Activated CD8-positive, alpha-beta T cell treated with anti-CD3 and anti-CD28 coated beads for 36 hours (primary cell): ENCODE data around the gene KIF5B. TPM values are rescaled to one million over a fixed set of nuclear protein-coding genes. Genes with fewer than 3 reads are reported as not detected.
"Not testable (repeated sequence)": the region's sequence is repeated elsewhere in the genome, so short reads cannot be mapped to it uniquely, and the experiment has no call there.

ENCODE experiments used
- ATAC-seq: fragments of 200-7000 bp; cut with Tn5 transposase; one replicate; pipeline ENCODE4 v1.10.0; 2021; ENCODE audit warnings: mild to moderate bottlenecking, moderate library complexity
- CTCF ChIA-PET: fragments of 350-600 bp; sonication (Branson Sonifier 250); formaldehyde crosslinking; loops from one replicate; lab custom pipeline; 2021; ENCODE audit warnings: antibody characterized with exemption; lab: Charles Lee
- POLR2A ChIA-PET: fragments of 350-600 bp; sonication (Branson Sonifier 250); formaldehyde crosslinking; loops from one replicate; lab custom pipeline; 2021; ENCODE audit warnings: antibody characterized with exemption; lab: Charles Lee
- DNase-seq: peaks from one replicate; pipeline ENCODE4 v3.0.0-alpha.2; 2020
- H3K27ac Mint-ChIP-seq: one replicate; pipeline ENCODE4 v1.8.0; 2021; ENCODE audit warnings: mild to moderate bottlenecking, mixed read lengths
- H3K27me3 Mint-ChIP-seq: one replicate; pipeline ENCODE4 v1.8.0; 2021; ENCODE audit warnings: mixed read lengths
- H3K36me3 Mint-ChIP-seq: one replicate; pipeline ENCODE4 v1.8.0; 2021; ENCODE audit warnings: low read depth, mixed read lengths
- H3K4me1 Mint-ChIP-seq: one replicate; pipeline ENCODE4 v1.8.0; 2021; ENCODE audit warnings: low read depth, mixed read lengths
- H3K4me3 Mint-ChIP-seq: one replicate; pipeline ENCODE4 v1.8.0; 2021; ENCODE audit warnings: mild to moderate bottlenecking, moderate library complexity, mixed read lengths
- H3K9me3 Mint-ChIP-seq: one replicate; pipeline ENCODE4 v1.8.0; 2021; ENCODE audit warnings: mixed read lengths
- CTCF ChIP-seq: fragments of 200-600 bp; IDR thresholded peaks from one replicate; pipeline ENCODE4 v1.8.0; 2022; ENCODE audit warnings: antibody characterized with exemption, mild to moderate bottlenecking
- intact Hi-C: fragments of 100-400 bp; cut with micrococcal nuclease; formaldehyde crosslinking; loops from one replicate; pipeline ENCODE4 v1.10.0; 2022
- total RNA-seq, 2 experiments: library from RNA; stranded (reverse); gene quantifications; one replicate each; pipeline ENCODE4 v1.2.3, GENCODE V29; 2021

The KIF5B gene
- total RNA-seq, 2 experiments from 2014 or later = 52.7 to 55.3 TPM

- Mint-ChIP-seq H3K27ac (no peak overlapping the region), H3K9me3 (no peaks in the 10 kb centered on the region), H3K36me3 (no peaks in the 10 kb centered on the region), H3K4me3 (no peak overlapping the region), H3K4me1 (peaks cover 13% of the 10 kb centered on the region), H3K27me3 (peaks cover 2% of the 10 kb centered on the region)
- CTCF ChIA-PET = no interaction called here
- POLR2A ChIA-PET = no interaction called here
- intact Hi-C loops = no loop called here
- DNase-seq = no peak
- ATAC-seq = no peak
- TF ChIP-seq CTCF = no peak
These were observed 75.8 kb downstream of the KIF5B start for GRCh38 chr10:31980471-31980870.

- H3K9me3 Mint-ChIP-seq, H3K27me3 Mint-ChIP-seq, intact Hi-C loops, H3K4me3 Mint-ChIP-seq, CTCF ChIA-PET, H3K36me3 Mint-ChIP-seq, DNase-seq, H3K27ac Mint-ChIP-seq, ATAC-seq: not testable (repeated sequence)
- peaks cover 20% of the 10 kb centered on the region for H3K4me1 Mint-ChIP-seq
- POLR2A ChIA-PET = interaction anchor here (0.7 kb wide), 1 partner anchor 11 kb away, joined by 3 read pairs; no protein-coding TSS in a partner anchor
These were observed 77.2 kb downstream of the KIF5B start for GRCh38 chr10:31979071-31979470.

GRCh38 chr10:31978156-31978483, 78.1 kb downstream of the KIF5B start:
- Mint-ChIP-seq H3K27ac (no peak overlapping the region), H3K27me3 (peaks cover 2% of the 10 kb centered on the region), H3K4me1 (peaks cover 20% of the 10 kb centered on the region), H3K4me3 (no peak overlapping the region), H3K9me3 (no peaks in the 10 kb centered on the region), H3K36me3 (no peaks in the 10 kb centered on the region)
- ATAC-seq (no peak), DNase-seq (no peak)
- no peak for TF ChIP-seq CTCF
- intact Hi-C loops = no loop called here
- ChIA-PET POLR2A (interaction anchor here (0.9 kb wide), 1 partner anchor 1161 kb away, joined by 4 read pairs; no protein-coding TSS in a partner anchor), CTCF (interaction anchor here (1.0 kb wide), 1 partner anchor 116 kb away, joined by 5 read pairs; no protein-coding TSS in a partner anchor)

DNA sequence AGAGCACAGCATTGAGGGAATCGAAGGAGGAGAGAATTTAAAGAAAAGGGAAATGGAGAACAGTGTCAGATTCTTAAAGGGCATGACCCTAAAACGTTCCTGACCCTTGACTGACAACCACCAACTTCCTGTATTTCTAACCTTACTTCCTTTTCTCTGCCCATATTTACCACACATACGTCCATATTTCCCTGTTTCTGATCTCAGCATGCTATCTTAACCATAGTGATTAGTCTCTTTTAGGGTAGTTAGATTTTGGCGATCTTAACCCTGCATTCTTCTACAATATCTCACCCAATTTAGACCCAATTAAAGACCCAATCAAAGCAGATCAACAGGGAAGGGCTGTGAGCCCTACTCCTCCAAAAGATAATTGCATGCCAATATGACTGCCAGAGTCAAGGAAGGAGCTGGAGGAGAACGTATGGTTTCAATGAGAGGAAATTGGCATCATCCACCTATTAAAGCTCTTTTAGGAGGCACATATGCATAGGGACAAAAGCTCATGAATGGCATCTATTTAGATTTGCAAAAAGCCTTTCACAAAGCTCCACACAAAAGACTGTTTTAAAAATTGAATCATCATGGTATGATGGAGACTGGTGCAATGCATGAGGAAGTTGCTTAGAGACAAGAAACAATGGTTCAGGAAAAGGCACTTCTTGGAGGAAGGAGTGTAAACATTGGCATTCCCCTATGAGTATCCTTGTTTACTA, 78.6 kb downstream of the KIF5B start:
- Mint-ChIP-seq H3K36me3 (no peaks in the 10 kb centered on the region), H3K27ac (no peak overlapping the region), H3K27me3 (peaks cover 2% of the 10 kb centered on the region), H3K9me3 (no peaks in the 10 kb centered on the region), H3K4me3 (no peak overlapping the region), H3K4me1 (peaks cover 20% of the 10 kb centered on the region)
- TF ChIP-seq CTCF = no peak
- DNase-seq (no peak), ATAC-seq (peak; percentile 30)
- ChIA-PET POLR2A (interaction anchor here (0.9 kb wide), 1 partner anchor 1161 kb away, joined by 4 read pairs; no protein-coding TSS in a partner anchor), CTCF (interaction anchor here (1.0 to 1.3 kb wide), 3 partner anchors 28 to 116 kb away, joined by 3 to 5 read pairs (median 4); no protein-coding TSS in a partner anchor)
- intact Hi-C loops = no loop called here

- peaks cover 20% of the 10 kb centered on the region for H3K4me1 Mint-ChIP-seq
- TF ChIP-seq CTCF = no peak
- intact Hi-C loops = no loop called here
- no peaks in the 10 kb centered on the region for H3K9me3 Mint-ChIP-seq
- no peaks in the 10 kb centered on the region for H3K36me3 Mint-ChIP-seq
- H3K27ac Mint-ChIP-seq = no peak overlapping the region
- ChIA-PET CTCF (no interaction called here), POLR2A (no interaction called here)
- H3K27me3 Mint-ChIP-seq = peaks cover 2% of the 10 kb centered on the region
- no peak for ATAC-seq
- no peak for DNase-seq
- no peak overlapping the region for H3K4me3 Mint-ChIP-seq
These were observed 81.0 kb downstream of the KIF5B start for GRCh38 chr10:31975157-31975765.
